Tracheal epithelial cell (primary cell): Measurements from ENCODE around the gene SNX30. TPM values are rescaled to one million over a fixed set of nuclear protein-coding genes. Genes with fewer than 3 reads are reported as not detected.

ENCODE experiments used
- total RNA-seq: library from RNA; depleted of rRNA; stranded (reverse); fragments of >200 nt; gene quantifications from 2 replicates; pipeline ENCODE4 v1.2.1, GENCODE V29; 2014

Gene SNX30
- total RNA-seq, result 11.1 and 12.0 TPM in 2 replicates

DNA sequence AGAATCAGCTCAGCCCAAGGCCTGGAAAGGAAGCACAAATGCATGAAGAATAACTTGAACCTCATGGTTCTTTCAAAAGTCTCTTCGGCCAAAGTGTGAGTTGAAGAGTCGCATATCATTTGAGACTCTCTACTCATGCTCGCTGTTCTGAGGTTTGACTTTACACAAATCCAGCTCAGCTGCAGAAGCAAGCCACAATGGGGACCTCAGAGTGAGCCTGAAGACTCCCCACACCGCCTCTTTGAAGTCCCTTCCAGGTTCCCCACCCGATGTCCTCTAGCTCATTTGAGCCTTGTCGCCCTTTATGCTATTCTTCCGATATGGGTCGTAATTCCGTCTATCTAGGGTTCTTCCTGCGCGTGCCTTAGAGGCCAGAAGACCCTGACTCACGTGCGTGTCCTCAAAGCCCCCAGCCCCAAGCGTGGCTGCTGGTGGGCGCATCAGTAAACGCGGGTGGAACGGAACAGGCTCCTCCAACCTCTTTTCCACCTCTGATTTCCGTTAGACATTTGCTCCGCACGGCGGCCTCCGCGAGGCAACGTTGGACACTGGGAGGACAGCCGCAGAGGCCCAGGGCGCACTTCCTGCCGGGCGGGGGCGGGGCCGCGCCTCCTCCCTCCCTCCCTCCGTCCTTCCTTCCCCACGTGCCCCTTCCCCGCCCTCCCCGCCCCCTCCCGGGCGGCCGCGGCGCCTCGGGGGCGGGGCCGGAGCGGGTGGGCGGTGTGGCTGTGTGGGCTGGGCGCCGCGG lies at the start of gene SNX30:
SNX30 (plus strand) TSS at position 745 of the 748 bp plus-strand sequence. CDS start 242 bp downstream, outside the sequence.

GRCh38 chr9:112717661-112718331 lies 32.8 kb upstream of the SNX30 start, which contains the start of gene INIP:
TSS of gene INIP (minus strand) at chr9:112718117. CDS start at chr9:112716485, 1,632 bp downstream.

DNA sequence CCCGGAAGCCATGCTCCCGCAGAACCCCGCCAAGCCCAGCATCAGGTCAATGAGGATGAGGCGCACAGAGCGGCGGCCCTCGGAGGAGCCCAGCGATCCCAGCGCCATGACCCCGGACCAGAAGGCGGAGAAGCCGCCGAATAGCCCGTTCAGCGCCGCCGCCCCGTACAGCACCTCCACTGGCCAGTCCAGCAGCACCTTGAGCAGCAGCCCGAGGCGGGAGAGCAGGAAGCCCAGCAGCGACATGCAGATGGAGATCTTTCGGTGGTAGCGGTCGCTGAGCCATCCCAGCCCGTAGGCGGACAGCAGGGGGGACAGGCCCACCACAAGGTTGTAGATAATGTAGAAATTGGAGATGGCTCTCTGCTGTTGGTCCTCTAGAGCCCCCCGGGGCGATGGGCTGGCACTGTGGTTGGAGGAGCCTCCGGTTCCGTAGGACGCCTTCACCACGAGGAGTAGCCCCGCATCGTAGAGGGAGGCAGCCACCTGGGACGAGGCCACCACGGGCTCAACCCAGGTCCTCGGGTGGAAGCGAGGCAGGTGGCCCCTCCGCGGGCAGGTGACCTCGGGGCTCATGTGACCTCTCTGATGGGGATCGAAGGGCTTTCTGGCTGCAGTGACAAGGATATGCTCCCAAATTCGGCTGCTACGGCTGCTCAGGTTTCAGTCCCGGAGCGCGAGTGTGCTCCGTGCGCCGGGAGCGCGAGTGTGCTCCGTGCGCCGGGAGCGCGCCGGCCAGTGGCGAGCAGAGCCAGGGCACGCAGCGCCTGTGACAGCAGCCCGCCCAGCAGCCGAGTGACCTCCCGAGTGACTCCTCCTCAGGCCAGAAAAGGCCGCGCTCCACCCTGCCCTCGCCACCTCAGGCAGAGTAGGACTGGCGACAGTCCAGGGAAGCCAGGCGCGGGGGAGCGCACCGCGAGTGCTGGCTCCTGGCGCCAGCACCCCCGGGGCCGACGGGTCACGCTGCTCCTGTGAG lies 139.8 kb downstream of the SNX30 start, which contains the start of gene SLC46A2:
SLC46A2 (minus strand) TSS at position 771 of the 976 bp plus-strand sequence; CDS start at position 576, 195 bp downstream.

Other genes starting within 250 kb of the SNX30 start
- gene INIP, start 32.6 kb upstream of the SNX30 start, total RNA-seq, result 17.1 and 19.8 TPM in 2 replicates
- not detected in 2 replicates for gene SLC46A2, start 140.1 kb downstream of the SNX30 start, total RNA-seq